Measurements from ENCODE around the gene WDR46. TPM values are rescaled to one million over a fixed set of nuclear protein-coding genes. Genes with fewer than 3 reads are reported as not detected.
A peak's percentile ranks its signal among the peaks of the same experiment; 100 is the strongest.

The WDR46 gene
- total RNA-seq, 4 donors from 2014 or later: 30.5 to 42.6 (median 35.7) TPM

DNA sequence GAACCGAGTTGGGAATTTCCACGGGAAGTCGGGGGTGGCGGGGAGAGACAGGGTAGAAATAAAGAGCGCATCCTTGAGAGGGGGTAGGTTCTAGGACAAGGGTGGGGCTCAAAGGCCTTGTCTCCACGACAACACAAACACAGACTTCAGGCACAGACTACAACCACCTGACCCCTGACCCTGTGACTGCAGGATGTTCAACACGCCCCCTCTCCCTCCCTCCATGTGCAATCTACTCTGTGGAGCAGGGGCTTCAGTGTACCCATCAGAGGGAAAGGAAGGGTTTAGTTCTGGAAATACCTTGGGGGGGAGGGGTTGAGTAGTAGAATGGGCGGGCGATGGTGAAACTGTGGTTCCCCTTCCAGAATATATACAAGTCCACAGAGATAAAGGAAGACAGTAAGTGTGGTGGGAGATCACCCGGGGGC, 25.5 kb upstream of the WDR46 start:
- DNase-seq (ENCODE audit: extremely low spot score): peak; percentile 93
- Histone ChIP-seq H3K27ac (replicated peaks in 1 of 4) (peak overlapping the region; percentile 88 to 96 (median 96)), H3K9me3 (no peaks in the 10 kb centered on the region), H3K36me3 (peaks cover 9 to 34% (median 30%) of the 10 kb centered on the region in 4 donors), H3K27me3 (no peaks in the 10 kb centered on the region), H3K4me1 (peaks cover 40 to 76% (median 67%) of the 10 kb centered on the region in 4 donors), H3K4me3 (peak overlapping the region; percentile 59 to 96 (median 89))
- no peak for TF ChIP-seq EP300 (IDR thresholded peaks at IDR 0.05)
- TF ChIP-seq, protein P1, sequence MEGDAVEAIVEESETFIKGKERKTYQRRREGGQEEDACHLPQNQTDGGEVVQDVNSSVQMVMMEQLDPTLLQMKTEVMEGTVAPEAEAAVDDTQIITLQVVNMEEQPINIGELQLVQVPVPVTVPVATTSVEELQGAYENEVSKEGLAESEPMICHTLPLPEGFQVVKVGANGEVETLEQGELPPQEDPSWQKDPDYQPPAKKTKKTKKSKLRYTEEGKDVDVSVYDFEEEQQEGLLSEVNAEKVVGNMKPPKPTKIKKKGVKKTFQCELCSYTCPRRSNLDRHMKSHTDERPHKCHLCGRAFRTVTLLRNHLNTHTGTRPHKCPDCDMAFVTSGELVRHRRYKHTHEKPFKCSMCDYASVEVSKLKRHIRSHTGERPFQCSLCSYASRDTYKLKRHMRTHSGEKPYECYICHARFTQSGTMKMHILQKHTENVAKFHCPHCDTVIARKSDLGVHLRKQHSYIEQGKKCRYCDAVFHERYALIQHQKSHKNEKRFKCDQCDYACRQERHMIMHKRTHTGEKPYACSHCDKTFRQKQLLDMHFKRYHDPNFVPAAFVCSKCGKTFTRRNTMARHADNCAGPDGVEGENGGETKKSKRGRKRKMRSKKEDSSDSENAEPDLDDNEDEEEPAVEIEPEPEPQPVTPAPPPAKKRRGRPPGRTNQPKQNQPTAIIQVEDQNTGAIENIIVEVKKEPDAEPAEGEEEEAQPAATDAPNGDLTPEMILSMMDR (IDR thresholded peaks at IDR 0.05): no peak
- peak; percentile 2 to 13 for TF ChIP-seq POLR2AphosphoS5 (IDR thresholded peaks at IDR 0.05)
- TF ChIP-seq POLR2A (IDR thresholded peaks at IDR 0.05; ENCODE audit: low read depth): no peak
- WGBS: 3% methylated on average over 8 of the region's 10 CpGs
- intact Hi-C loops (cut with DNase I): loop anchor here (5.0 kb wide), 1 partner anchor 42 kb away; the partner anchor contains the start of genes RPS18 and VPS52

DNA sequence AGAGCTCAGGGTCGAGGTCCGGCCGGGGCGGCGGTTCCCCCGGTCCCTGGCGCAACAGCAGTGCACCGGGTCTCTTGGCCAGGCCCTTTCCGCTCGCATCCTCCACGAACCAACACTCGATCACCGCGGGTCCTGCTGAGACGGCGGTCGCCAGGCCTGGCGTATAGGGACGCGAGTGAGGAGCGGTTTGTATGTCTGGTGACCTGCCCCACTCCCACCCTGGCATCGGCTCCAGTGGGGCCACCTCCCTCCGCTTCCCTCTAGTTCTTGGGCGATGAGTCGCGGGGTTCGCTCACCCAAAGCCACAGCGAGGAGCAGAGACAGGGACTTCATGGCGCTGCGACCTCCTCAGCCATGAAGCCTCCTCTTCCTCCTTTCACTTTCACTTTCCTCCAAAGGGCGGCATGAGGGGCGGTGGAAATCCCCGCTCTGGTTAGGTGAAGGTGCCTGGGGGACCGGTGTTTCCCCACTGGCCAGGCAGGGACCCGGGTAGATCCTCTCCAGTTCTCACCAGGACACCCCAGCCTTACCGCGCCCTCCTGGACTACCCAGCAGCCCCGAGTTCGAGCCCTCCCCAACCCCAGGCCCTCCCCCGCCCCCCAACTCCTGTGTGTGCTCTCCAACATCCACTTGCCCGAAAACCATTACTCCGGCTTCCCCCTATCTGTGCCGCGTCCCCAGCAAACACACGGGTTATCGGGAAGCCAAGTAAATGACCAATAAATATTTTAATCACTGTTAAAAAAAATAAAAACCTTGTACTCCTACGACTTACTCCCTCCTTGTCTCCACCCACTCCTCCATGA, 24.9 kb upstream of the WDR46 start, which contains the start of gene TAPBP:
TAPBP (minus strand) TSS at position 370 of the 806 bp plus-strand sequence; CDS start at position 333, 37 bp downstream.
- no peaks in the 10 kb centered on the region for H3K27me3 ChIP-seq
- intact Hi-C loops (cut with DNase I): loop anchor here (5.0 kb wide), 1 partner anchor 42 kb away; the partner anchor contains the start of genes RPS18 and VPS52
- H3K4me1 ChIP-seq: peaks cover 40 to 70% (median 61%) of the 10 kb centered on the region in 4 donors
- H3K9me3 ChIP-seq: no peaks in the 10 kb centered on the region
- 0% methylated on average over 28 of the region's 47 CpGs for WGBS
- peaks cover 3 to 28% (median 25%) of the 10 kb centered on the region in 4 donors for H3K36me3 ChIP-seq
- H3K27ac ChIP-seq (replicated peaks in 1 of 4): peak within 1 kb of the TSS; percentile 88 to 96 (median 96)
- no peak for TF ChIP-seq POLR2A (IDR thresholded peaks at IDR 0.05; ENCODE audit: low read depth)
- TF ChIP-seq POLR2AphosphoS5 (IDR thresholded peaks at IDR 0.05): peak; percentile 70 to 78
- no peak for DNase-seq (ENCODE audit: extremely low spot score)
- peak within 1 kb of the TSS; percentile 59 to 96 (median 89) for H3K4me3 ChIP-seq

DNA sequence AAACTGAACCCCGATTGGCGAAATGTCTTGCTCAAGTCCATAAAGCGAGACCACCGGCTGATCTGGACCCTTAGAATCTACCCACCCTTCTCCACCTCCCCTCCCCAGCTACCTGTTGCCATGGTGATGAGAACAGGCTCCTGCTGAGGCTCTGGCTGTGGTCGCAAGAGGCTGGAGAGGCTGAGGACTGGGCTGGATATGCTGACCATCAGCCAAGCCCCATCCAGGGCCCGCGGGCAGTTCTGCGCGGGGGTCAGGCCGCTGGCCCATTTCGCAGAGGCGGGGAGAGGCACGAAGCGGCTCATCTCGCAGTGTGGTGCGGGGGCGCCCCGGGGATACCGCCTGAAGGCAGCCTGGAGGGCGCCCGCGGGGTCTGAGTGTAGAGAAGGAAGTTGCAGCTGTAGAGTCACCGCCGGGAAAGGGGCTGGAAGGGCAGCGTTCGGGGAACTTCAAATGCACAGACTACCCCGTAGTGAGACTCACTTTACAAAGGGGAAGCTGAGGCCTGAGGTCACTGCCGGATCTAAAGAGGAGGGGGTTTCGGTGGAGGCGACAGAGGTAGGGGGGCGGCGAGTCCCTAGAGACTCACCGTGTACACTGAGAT, 24.2 kb upstream of the WDR46 start:
- peak overlapping the region; percentile 88 to 96 (median 96) for H3K27ac ChIP-seq (replicated peaks in 1 of 4)
- H3K36me3 ChIP-seq: peaks cover 0 to 30% (median 21%) of the 10 kb centered on the region in 4 donors
- peaks cover 34 to 63% (median 54%) of the 10 kb centered on the region in 4 donors for H3K4me1 ChIP-seq
- TF ChIP-seq EP300 (IDR thresholded peaks at IDR 0.05): no peak
- no peak for TF ChIP-seq POLR2AphosphoS5 (IDR thresholded peaks at IDR 0.05)
- no peak for TF ChIP-seq POLR2A (IDR thresholded peaks at IDR 0.05; ENCODE audit: low read depth)
- TF ChIP-seq, protein P1 (IDR thresholded peaks at IDR 0.05): no peak
- WGBS: 2% methylated on average over 18 of the region's 33 CpGs
- peak overlapping the region; percentile 59 to 96 (median 89) for H3K4me3 ChIP-seq
- no peak for DNase-seq (ENCODE audit: extremely low spot score)
- H3K27me3 ChIP-seq: no peaks in the 10 kb centered on the region
- H3K9me3 ChIP-seq: no peaks in the 10 kb centered on the region
- intact Hi-C loops (cut with DNase I): loop anchor here (5.0 kb wide), 1 partner anchor 41 kb away; the partner anchor contains the start of genes RPS18 and VPS52

DNA sequence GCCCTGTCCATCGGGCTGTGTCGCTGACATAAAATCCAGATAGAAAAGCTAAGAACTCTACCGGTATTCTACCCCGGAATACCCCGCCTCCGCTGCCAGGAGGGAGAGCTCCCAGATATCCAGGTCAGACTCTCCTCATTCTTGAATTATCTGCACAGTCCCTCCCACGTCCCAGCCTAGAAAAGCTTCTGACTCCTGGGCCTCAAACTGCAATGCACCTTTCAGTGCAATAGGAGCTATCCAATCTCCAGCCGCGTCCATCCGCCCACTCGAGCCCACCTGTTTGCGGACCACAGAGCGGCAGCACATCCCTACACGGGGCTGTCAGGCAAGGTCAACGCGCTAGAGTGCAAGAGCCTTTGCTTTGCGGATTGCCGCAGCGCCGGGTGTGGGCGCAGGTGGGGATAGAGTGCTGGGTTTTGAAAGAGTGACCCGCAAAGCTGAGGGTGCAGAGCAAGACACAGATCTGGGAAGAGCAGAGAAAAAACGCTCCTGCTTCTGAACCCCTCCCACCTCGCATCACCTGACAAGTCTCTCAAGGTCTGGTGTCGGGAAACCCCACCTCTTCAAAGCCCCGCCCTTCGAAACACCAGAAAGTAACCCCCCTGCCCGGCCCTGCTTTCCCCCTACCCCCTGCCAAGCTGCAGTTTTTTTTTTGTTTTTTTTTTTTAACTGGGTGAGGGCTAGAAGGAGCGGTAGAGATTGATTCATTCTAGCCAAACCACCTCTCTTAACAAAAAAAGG, 23.5 kb upstream of the WDR46 start:
- H3K36me3 ChIP-seq: peaks cover 0 to 30% (median 22%) of the 10 kb centered on the region in 4 donors
- no peak for DNase-seq (ENCODE audit: extremely low spot score)
- H3K4me3 ChIP-seq: peak overlapping the region; percentile 59 to 96 (median 89)
- H3K27ac ChIP-seq (replicated peaks in 1 of 4): peak overlapping the region; percentile 88 to 96 (median 96)
- WGBS: 7% methylated on average over 21 of the region's 29 CpGs
- peaks cover 33 to 60% (median 52%) of the 10 kb centered on the region in 4 donors for H3K4me1 ChIP-seq
- no peak for TF ChIP-seq EP300 (IDR thresholded peaks at IDR 0.05)
- TF ChIP-seq POLR2AphosphoS5 (IDR thresholded peaks at IDR 0.05): peak in 1 of 2 donors; percentile 5
- H3K27me3 ChIP-seq: no peaks in the 10 kb centered on the region
- no peaks in the 10 kb centered on the region for H3K9me3 ChIP-seq
- intact Hi-C loops (cut with DNase I): loop anchor here (5.0 kb wide), 1 partner anchor 40 kb away; the partner anchor contains the start of genes RPS18 and VPS52

DNA sequence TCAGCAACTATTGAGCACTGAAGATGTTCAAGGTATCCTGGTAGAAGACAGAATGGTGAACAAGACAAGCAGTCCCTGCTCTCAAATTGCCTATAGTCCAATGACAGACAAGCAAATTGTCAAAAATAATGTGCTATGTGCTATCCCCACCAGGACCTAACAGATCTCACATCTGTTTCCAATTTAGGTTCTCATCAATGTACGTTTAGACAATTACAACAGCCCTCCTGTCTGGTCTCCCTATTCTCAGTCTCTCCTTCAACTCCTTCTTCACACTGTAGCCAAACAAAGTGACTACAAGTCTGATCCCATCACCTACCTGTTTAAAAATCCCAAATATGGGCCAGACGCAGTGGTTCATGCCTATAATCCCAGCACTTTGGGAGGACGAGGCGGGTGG, 17.3 kb upstream of the WDR46 start:
- Histone ChIP-seq H3K36me3 (peaks cover 22 to 73% (median 62%) of the 10 kb centered on the region in 4 donors), H3K4me1 (peaks cover 10 to 41% (median 24%) of the 10 kb centered on the region in 4 donors), H3K4me3 (no peak overlapping the region), H3K27ac (replicated peaks in 1 of 4) (no peak overlapping the region), H3K9me3 (no peaks in the 10 kb centered on the region), H3K27me3 (no peaks in the 10 kb centered on the region)
- 80% methylated on average over 4 of the region's 4 CpGs for WGBS
- TF ChIP-seq POLR2AphosphoS5 (IDR thresholded peaks at IDR 0.05) (no peak), POLR2A (IDR thresholded peaks at IDR 0.05; ENCODE audit: low read depth) (no peak), EP300 (IDR thresholded peaks at IDR 0.05) (no peak)
- TF ChIP-seq, protein P1 (IDR thresholded peaks at IDR 0.05): no peak
- intact Hi-C loops (cut with DNase I): no loop called here
- no peak for DNase-seq (ENCODE audit: extremely low spot score)
